ENCODE data around the gene DAB2IP.

GRCh38 chr9:121732886-121733285 lies 81.5 kb downstream of the DAB2IP start:
- TF ChIP-seq CTCF (IDR thresholded peaks at IDR 0.05 in 2 of 3, conservative IDR thresholded peaks at IDR 0.05 in 1 of 3; ENCODE audit: borderline replicate concordance in 1 of 3, insufficient read depth in 1 of 3, low read depth in 2 of 3, low read length in 2 of 3) = no peak
- TF ChIP-seq EZH2 (IDR thresholded peaks at IDR 0.05) = no peak
- TF ChIP-seq YY1 (IDR thresholded peaks at IDR 0.05; ENCODE audit: extremely low read depth, insufficient replicate concordance, low read depth, low read length) = no peak
- no peak for TF ChIP-seq ZBTB33 (IDR thresholded peaks at IDR 0.05; ENCODE audit: extremely low read depth, insufficient replicate concordance, low read length)
- TF ChIP-seq ATF3 (IDR thresholded peaks at IDR 0.05) = no peak
- no peak for TF ChIP-seq SIN3A (IDR thresholded peaks at IDR 0.05; ENCODE audit: low read depth)
- no peak for TF ChIP-seq MAX (IDR thresholded peaks at IDR 0.05)
- TF ChIP-seq ZNF274 (IDR thresholded peaks at IDR 0.05; ENCODE audit: low read depth, low read length) = no peak
- TF ChIP-seq REST (IDR thresholded peaks at IDR 0.05; ENCODE audit: low read depth) = no peak

All from HCT116 (cell line).